GM18517 (cell line): Measurements from ENCODE around the gene INTS11.

Experiments
- ATAC-seq: cut with Tn5 transposase; IDR thresholded peaks from one replicate; pipeline ENCODE4 v1.9.1; 2021; ENCODE audit warnings: mild to moderate bottlenecking, moderate library complexity; ENCODE audit not compliant: unreplicated experiment

The INTS11 gene

DNA sequence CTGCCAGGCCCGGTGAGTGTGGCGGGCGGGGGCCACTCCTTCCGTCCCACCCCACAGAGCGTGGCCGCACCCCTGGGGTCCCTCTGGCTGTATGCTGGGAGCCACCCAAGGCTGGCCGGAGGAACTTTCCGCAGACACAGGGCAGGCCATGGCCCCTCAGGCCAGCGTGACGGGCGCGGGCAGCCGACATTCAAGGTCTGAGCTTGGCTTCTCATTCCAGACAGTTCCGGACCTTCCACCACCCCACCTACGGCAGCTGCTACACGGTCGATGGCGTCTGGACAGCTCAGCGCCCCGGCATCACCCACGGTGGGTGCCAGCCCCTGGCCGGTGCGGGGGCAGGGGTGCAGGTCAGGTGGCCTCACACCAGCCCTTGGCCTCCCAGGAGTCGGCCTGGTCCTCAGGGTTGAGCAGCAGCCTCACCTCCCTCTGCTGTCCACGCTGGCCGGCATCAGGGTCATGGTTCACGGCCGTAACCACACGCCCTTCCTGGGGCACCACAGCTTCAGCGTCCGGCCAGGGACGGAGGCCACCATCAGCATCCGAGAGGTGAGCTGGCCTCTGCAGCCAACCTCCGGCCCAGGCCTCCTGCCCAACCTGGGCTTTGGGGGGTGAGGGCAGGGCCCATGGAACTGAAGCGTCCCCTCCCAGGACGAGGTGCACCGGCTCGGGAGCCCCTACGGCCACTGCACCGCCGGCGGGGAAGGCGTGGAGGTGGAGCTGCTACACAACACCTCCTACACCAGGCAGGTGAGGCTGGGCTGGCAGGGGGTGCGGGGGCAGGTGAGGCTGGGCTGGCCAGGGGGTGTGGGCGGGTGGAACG is 37.0 kb downstream of the INTS11 start:
- no peak for ATAC-seq

DNA sequence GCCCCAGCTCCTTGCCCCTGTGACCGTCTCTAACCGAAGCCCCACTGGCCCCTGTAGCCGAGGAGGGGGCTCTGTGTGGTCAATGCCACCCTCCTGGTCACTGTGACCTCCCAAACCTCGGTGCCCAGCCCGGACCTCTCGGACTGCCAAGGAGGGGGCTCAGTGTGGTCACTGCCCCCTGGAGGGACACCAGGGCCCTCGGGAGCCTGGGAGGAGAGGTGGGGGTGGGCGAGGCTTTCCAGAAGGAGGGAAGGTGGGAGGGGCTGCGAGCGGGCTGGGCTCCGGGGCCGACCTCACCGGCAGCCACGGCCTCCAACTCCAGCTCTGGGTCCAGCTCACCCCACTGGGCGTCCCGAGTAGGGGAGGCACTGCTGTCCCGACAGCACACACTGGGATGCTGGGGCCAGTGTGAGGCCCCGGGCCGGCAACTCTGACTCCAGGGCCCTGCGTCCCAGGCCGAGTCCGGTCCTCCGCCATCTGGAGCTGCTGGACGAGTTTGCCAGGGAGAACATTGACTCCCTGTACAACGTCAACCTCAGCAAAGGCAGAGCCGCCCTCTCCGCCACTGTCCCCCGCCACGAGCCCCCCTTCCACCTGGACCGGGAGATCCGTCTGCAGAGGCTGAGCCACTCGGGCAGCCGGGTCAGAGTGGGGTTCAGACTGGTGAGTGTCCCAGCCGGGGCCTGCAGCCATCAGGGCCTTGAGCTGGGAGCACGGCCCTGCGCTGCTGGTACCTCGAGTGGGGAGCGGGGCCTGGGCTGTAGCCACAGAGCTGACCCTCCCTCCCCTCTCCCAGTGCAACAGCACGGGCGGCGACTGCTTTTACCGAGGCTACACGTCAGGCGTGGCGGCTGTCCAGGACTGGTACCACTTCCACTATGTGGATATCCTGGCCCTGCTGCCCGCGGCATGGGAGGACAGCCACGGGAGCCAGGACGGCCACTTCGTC is 37.9 kb downstream of the INTS11 start:
- no peak for ATAC-seq

DNA sequence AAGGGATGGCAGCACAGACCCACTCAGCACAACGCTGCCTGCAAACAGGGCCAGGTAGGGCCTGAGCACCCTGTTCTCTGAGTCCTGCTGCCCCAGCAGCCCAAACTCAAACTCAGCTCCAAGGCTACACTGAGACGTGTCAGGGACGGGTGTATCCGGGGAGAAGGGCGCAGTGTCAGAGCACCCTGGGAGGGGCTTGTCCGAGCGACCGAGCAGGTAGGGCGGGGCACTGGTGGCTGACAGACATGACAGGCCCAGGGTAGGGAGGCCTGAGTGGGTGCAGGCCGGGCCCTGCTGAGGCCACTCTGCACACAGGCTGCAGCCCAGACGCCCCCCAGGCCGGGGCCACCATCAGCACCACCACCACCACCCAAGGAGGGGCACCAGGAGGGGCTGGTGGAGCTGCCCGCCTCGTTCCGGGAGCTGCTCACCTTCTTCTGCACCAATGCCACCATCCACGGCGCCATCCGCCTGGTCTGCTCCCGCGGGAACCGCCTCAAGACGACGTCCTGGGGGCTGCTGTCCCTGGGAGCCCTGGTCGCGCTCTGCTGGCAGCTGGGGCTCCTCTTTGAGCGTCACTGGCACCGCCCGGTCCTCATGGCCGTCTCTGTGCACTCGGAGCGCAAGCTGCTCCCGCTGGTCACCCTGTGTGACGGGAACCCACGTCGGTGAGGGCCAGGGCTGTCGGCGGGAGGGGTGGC is 38.7 kb downstream of the INTS11 start:
- no peak for ATAC-seq

GRCh38 chr1:1285102-1285571 is 39.3 kb downstream of the INTS11 start:
- no peak for ATAC-seq

GRCh38 chr1:1284221-1285101 is 40.0 kb downstream of the INTS11 start:
- ATAC-seq, result no peak

- no peak for ATAC-seq
Observed at GRCh38 chr1:1283821-1284220, 40.6 kb downstream of the INTS11 start.

DNA sequence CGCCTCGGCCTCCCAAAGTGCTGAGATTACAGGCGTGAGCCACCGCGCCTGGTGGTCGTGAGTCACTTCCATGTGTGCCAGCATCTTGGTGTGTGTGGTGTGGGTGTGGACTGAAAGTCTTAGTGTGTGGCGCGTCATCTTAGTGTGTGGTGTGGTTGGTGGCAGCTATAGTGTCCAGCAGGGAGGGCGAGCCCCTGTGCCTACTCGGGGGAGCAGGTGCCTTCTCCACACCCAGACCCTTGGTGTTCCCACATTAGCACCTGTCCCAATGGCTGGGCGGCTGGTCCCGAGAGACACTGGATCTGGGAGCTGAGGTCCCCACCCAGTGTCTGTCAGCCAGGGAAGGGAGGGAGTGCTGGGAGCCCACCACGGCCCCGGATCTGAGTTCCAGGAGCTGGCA is 41.5 kb downstream of the INTS11 start:
- no peak for ATAC-seq

DNA sequence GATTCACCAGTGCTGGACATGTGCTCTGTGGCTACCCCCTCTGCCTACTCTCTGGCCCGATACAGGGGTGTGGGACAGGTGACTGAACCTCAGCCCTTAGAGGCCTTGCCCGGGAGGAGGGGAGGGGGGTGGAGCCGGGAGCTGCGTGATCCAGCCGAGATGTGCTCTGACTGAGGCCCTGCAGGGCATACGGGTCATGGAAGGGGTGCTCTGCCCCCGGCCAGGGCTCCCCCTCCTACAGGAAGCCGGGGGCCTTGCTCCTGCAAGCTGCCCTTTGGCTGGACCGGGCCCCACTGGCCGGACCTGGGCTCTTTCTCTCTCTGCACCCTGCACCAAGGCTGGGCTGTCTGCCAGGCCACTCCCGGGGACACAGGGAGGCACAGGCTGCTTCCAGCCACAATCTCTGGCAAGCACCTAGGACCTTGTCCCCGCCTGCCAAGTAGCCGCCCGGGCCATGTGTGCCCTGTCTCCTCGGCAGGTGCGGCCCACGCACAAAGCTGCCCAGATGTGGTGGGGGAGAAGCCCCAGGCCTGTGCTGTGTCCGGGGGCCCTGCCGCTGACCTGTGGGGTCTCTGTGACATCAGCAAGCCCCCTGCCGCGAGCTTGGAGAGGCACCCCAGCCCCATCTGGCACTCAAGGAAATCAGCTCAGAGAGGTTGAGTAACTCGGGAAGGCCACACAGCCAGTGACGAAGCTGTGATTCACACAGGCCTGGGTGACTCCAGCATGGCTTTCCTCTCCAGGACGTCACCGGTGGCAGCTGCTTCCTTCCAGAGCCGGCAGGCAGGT is 42.7 kb downstream of the INTS11 start:
- no peak for ATAC-seq

DNA sequence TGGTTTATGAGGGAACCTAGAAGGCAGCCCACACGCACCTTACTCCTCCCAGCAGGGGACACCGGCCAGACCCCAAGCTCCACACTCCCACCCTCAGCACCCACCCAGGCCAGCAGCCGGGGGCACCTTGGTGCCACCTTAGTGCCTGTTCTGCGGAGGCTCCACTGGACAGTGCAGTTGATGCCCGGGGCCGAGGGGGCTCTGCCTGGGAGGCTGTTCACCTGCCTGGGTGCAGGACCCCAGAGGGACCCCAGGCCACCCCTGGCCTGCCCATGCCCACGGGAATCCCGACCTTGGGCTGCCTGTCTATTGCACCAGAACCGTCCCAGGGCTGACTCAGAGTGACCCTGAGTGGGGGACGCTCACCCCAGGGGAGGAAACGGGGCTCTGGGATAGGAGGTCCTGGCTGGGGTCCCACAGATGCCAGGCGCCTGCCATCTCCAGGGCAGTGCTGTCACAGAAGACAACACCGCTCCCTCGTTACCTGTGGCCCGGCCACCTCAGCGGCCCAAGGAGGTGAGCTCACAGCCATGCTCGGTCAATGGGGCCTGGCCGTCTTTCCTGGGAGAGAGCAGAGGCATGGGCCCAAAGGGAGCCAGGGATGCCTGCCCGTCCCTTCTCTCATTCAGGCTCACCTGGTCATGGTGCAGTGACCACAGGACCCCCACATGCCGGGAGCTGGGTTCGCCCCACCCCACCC is 43.5 kb downstream of the INTS11 start:
- no peak for ATAC-seq

DNA sequence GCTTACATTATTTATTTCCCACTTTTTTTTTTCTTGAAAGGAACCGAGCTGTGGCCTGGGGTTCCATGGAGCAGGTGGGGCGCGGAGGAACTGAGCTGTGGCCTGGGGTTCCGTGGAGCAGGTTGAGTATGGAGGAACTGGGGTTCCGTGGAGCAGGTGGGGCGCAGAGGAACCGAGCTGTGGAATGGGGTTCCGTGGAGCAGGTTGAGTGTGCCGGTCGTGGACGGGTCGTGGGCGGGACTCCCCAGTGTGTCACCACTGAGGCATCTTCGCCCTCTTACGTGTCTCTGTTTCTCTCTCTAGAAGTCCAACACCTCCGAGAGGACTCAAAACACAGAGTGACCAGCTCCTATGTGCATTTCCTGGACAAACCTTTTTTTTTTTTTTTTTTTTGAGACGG is 45.4 kb downstream of the INTS11 start:
- no peak for ATAC-seq

DNA sequence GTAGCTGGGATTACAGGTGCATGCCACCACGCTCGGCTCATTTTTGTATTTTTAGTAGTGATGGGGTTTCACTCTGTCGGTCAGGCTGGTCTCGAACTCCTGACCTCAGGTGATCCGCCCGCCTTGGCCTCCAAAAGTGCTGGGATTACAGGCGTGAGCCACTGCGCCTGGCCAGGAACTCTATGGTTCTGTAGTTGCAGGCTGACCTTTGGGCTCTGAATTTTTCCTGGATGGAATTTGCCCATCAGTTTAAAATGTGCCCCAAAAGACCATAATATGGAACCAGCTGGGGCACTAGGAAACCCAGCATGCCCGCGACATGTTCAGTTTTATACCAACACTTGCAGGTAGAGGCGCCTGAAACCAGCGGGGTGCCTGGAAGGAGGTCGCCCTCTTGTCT is 45.8 kb downstream of the INTS11 start:
- ATAC-seq, result no peak

- no peak for ATAC-seq
Observed at GRCh38 chr1:1275836-1276235, 48.6 kb downstream of the INTS11 start.

- no peak for ATAC-seq
Observed at GRCh38 chr1:1274931-1275431, 49.5 kb downstream of the INTS11 start.

GRCh38 chr1:1274299-1274930 is 50.0 kb downstream of the INTS11 start:
- no peak for ATAC-seq

GRCh38 chr1:1273512-1274298 is 50.8 kb downstream of the INTS11 start, which contains the start of gene UBE2J2:
Gene UBE2J2, minus strand, starts transcription at chr1:1273854. Its CDS starts 5,862 bp downstream, at chr1:1267992.
- ATAC-seq, result peak; percentile 50

DNA sequence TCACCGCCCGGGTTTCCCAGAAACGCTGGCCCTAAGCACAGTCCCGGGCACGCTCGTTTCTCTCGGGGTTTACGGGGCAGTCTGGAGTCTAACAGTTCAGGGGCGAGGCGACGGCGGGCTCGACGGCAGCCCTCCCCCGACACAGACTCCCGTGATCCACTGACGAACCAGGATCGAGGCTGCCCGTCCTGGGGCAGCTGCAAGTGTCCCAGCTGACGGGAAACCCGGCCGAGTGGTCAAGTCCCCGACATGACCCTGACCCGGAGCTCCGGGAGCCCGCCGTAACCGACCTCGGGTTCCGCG is 51.3 kb downstream of the INTS11 start:
- ATAC-seq, result peak; percentile 4
